ENCODE results near the gene TMUB1. TPM values are rescaled to one million over a fixed set of nuclear protein-coding genes. Genes with fewer than 3 reads are reported as not detected.

Gene TMUB1
- total and polyA plus RNA-seq, 9 of the 15 experiments (the other 6 are each of a cell fraction or from before 2014, with no cell fraction given), result 0.14 to 241 (median 74.1) TPM

DNA sequence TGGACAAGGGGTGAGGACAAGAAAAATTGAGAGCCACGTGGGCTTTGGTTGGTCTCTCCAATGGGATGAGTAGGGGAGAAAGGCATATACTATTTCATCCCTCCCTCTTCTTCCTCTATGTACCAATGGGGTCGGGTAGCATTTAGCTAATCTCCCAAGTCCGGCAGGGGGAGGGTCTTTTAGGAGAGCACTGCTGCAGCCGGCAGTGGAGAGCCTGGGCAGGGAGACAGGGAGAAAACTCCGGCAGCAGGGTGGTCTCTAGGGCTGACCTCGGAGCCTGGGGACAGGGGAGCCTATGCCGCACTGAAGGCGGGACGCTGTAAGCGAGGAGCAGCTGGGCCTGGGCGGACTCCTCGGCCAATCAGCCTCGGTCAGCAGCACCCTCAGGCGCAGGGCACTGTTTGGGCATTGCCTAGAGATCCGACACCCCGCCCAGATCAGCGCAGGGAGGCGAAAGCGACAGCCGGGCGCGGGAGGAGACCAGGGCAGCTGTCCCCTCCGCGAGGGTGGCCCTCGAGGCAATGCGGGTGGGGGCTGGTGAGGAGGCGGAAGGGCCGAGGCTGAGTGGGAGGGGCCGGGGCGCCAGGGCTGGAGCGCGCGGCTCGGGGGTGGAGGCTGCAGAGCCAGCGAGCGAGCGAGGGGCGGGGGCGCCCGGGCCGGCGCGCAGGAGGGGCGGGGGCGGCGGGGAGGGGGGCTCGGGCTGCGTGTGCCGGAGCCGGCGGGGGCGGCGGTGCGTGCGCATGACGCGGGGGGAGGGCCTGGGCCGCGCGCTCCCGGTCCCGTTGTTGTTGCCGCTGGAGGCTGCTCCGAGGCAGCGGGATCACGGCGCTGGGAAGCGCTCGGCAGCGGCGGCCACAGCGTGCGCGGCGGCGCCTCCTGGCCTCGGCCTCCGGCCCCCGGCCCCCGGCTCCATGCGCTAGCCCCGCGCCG lies 2.7 kb upstream of the TMUB1 start, which contains the start of gene AGAP3 (continued):
- TF ChIP-seq BHLHE40 (IDR thresholded peaks at IDR 0.05; ENCODE audit: low read length), result no peak
- TF ChIP-seq, protein P1, sequence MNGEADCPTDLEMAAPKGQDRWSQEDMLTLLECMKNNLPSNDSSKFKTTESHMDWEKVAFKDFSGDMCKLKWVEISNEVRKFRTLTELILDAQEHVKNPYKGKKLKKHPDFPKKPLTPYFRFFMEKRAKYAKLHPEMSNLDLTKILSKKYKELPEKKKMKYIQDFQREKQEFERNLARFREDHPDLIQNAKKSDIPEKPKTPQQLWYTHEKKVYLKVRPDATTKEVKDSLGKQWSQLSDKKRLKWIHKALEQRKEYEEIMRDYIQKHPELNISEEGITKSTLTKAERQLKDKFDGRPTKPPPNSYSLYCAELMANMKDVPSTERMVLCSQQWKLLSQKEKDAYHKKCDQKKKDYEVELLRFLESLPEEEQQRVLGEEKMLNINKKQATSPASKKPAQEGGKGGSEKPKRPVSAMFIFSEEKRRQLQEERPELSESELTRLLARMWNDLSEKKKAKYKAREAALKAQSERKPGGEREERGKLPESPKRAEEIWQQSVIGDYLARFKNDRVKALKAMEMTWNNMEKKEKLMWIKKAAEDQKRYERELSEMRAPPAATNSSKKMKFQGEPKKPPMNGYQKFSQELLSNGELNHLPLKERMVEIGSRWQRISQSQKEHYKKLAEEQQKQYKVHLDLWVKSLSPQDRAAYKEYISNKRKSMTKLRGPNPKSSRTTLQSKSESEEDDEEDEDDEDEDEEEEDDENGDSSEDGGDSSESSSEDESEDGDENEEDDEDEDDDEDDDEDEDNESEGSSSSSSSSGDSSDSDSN (IDR thresholded peaks at IDR 0.05; ENCODE audit: borderline replicate concordance in 1 of 2, low read depth in 2 of 2, low read length in 2 of 2), result peak in 1 of 2 experiments; percentile 89; a peak in 2 of 4 replicates
- 0 out of 2 replicates have a peak, but pooled peaks have one; percentile 49 for TF ChIP-seq RAD51 (IDR thresholded peaks at IDR 0.05; ENCODE audit: borderline replicate concordance, low read depth)
- peak; percentile 7 for TF ChIP-seq ASH1L (IDR thresholded peaks at IDR 0.05; ENCODE audit: borderline replicate concordance, low read depth, partially characterized antibody)
- no peak for TF ChIP-seq SP2 (IDR thresholded peaks at IDR 0.05; ENCODE audit: extremely low read depth, low read depth, low read length, poor library complexity, severe bottlenecking)
- no peak for TF ChIP-seq ZNF785 (CRISPR knock-in tag; IDR thresholded peaks at IDR 0.05)
- TF ChIP-seq ZFX (CRISPR knock-in tag; IDR thresholded peaks at IDR 0.05), result peak; percentile 77
- TF ChIP-seq RBM22 (IDR thresholded peaks at IDR 0.05; ENCODE audit: low read depth, low read length, poor library complexity, severe bottlenecking), result no peak
- peak; percentile 80 for TF ChIP-seq CREM (IDR thresholded peaks at IDR 0.05; ENCODE audit: low read depth)
- TF ChIP-seq TAF7 (tag; IDR thresholded peaks at IDR 0.05), result no peak
- TF ChIP-seq, protein P2, sequence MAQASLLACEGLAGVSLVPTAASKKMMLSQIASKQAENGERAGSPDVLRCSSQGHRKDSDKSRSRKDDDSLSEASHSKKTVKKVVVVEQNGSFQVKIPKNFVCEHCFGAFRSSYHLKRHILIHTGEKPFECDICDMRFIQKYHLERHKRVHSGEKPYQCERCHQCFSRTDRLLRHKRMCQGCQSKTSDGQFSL (CRISPR knock-in tag; IDR thresholded peaks at IDR 0.05), result peak; percentile 64; the same call in 1 of the 2 replicates
- TF ChIP-seq, protein P2 (tag; IDR thresholded peaks at IDR 0.05), result no peak
- TF ChIP-seq CHD1 (IDR thresholded peaks at IDR 0.05; ENCODE audit: low read length), result peak; percentile 49
- TF ChIP-seq, protein P3, sequence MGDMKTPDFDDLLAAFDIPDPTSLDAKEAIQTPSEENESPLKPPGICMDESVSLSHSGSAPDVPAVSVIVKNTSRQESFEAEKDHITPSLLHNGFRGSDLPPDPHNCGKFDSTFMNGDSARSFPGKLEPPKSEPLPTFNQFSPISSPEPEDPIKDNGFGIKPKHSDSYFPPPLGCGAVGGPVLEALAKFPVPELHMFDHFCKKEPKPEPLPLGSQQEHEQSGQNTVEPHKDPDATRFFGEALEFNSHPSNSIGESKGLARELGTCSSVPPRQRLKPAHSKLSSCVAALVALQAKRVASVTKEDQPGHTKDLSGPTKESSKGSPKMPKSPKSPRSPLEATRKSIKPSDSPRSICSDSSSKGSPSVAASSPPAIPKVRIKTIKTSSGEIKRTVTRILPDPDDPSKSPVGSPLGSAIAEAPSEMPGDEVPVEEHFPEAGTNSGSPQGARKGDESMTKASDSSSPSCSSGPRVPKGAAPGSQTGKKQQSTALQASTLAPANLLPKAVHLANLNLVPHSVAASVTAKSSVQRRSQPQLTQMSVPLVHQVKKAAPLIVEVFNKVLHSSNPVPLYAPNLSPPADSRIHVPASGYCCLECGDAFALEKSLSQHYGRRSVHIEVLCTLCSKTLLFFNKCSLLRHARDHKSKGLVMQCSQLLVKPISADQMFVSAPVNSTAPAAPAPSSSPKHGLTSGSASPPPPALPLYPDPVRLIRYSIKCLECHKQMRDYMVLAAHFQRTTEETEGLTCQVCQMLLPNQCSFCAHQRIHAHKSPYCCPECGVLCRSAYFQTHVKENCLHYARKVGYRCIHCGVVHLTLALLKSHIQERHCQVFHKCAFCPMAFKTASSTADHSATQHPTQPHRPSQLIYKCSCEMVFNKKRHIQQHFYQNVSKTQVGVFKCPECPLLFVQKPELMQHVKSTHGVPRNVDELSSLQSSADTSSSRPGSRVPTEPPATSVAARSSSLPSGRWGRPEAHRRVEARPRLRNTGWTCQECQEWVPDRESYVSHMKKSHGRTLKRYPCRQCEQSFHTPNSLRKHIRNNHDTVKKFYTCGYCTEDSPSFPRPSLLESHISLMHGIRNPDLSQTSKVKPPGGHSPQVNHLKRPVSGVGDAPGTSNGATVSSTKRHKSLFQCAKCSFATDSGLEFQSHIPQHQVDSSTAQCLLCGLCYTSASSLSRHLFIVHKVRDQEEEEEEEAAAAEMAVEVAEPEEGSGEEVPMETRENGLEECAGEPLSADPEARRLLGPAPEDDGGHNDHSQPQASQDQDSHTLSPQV (IDR thresholded peaks at IDR 0.05), result no peak
- peak; percentile 57 for TF ChIP-seq SMARCE1 (IDR thresholded peaks at IDR 0.05)
- peak; percentile 52; the same call in 1 of the 2 replicates for TF ChIP-seq ZBTB17 (CRISPR knock-in tag; IDR thresholded peaks at IDR 0.05)
- TF ChIP-seq NR3C1 (CRISPR knock-in tag; IDR thresholded peaks at IDR 0.05), result no peak
- TF ChIP-seq MTA3 (IDR thresholded peaks at IDR 0.05; ENCODE audit: borderline replicate concordance), result peak; percentile 91
- TF ChIP-seq PML (IDR thresholded peaks at IDR 0.05; ENCODE audit: low read length), result peak; percentile 76
- TF ChIP-seq ZNF436 (CRISPR knock-in tag; IDR thresholded peaks at IDR 0.05), result no peak
- TF ChIP-seq RB1 (IDR thresholded peaks at IDR 0.05; ENCODE audit: low read depth), result peak; percentile 76

Measured in K562 (cell line).